Naive thymus-derived CD4-positive, alpha-beta T cell (primary cell): ENCODE results near the gene KHNYN. TPM values are rescaled to one million over a fixed set of nuclear protein-coding genes. Genes with fewer than 3 reads are reported as not detected.

ENCODE experiments used
- polyA plus RNA-seq, 2 donors: library from polyadenylated mRNA; unstranded; fragments of 300-500 nt; fragmentation: Illumina TruSeq; gene quantifications; one replicate each; pipeline ENCODE4 v1.2.3, GENCODE V29; 2021
- total RNA-seq, 6 experiments: library from RNA in 5 of 6; stranded (reverse) in 5 of 6; gene quantifications; 1 replicate in 5 of 6; 2 replicates in 1 of 6; pipeline ENCODE4 v1.2.3 and lab custom pipeline; 2021 to 2026

The KHNYN gene
- total and polyA plus RNA-seq, 7 experiments from 2014 or later = 12.7 to 139 (median 118) TPM

Other genes starting within 250 kb of the KHNYN start
- 10 to 100 TPM; 21.5 to 45.2 (median 42.2) TPM for gene IPO4, start 241.1 kb upstream of the KHNYN start, total RNA-seq
- 10 to 100 TPM; 17.5 to 36.2 TPM for gene IPO4, start 241.1 kb upstream of the KHNYN start, polyA plus RNA-seq
- 10 to 100 TPM; 16.2 to 40.5 (median 19.2) TPM for gene TM9SF1, start 234.5 kb upstream of the KHNYN start, total RNA-seq
- 10 to 100 TPM; 32.1 to 34.4 TPM for gene TM9SF1, start 234.5 kb upstream of the KHNYN start, polyA plus RNA-seq
- gene TSSK4, start 224.3 kb upstream of the KHNYN start, total RNA-seq = 1 to 10 TPM in 2 of 5 experiments, under 1 TPM in 2, not detected in 1; 0.22 to 1.9 (median 1.1) TPM
- gene TSSK4, start 224.3 kb upstream of the KHNYN start, polyA plus RNA-seq = 1 to 10 TPM; 1.0 to 1.4 TPM
- gene CHMP4A, start 216.5 kb upstream of the KHNYN start, total RNA-seq = 100 to 1,000 TPM in 1 of 5 experiments, 10 to 100 TPM in 4; 79.1 to 101 (median 85.7) TPM
- gene CHMP4A, start 216.5 kb upstream of the KHNYN start, polyA plus RNA-seq = 100 to 1,000 TPM; 121 to 140 TPM
- gene MDP1, start 213.9 kb upstream of the KHNYN start, total RNA-seq = 10 to 100 TPM in 3 of 5 experiments, 1 to 10 TPM in 2; 5.5 to 18.5 (median 14.2) TPM
- gene MDP1, start 213.9 kb upstream of the KHNYN start, polyA plus RNA-seq = 10 to 100 TPM; 33.1 to 36.4 TPM
- gene NEDD8, start 197.6 kb upstream of the KHNYN start, total RNA-seq = 100 to 1,000 TPM in 3 of 5 experiments, 10 to 100 TPM in 2; 73.5 to 175 (median 106) TPM
- 100 to 1,000 TPM; 254 to 340 TPM for gene NEDD8, start 197.6 kb upstream of the KHNYN start, polyA plus RNA-seq
- gene GMPR2, start 197.0 kb upstream of the KHNYN start, total RNA-seq = 10 to 100 TPM; 38.2 to 91.6 (median 69.5) TPM
- gene GMPR2, start 197.0 kb upstream of the KHNYN start, polyA plus RNA-seq = 100 to 1,000 TPM in 1 of 2 donors, 10 to 100 TPM in 1; 99.9 to 107 TPM
- gene TINF2, start 187.3 kb upstream of the KHNYN start, total RNA-seq = 100 to 1,000 TPM; 133 to 150 (median 139) TPM
- 100 to 1,000 TPM; 143 to 186 TPM for gene TINF2, start 187.3 kb upstream of the KHNYN start, polyA plus RNA-seq
- gene TGM1, start 166.8 kb upstream of the KHNYN start, total RNA-seq = 10 to 100 TPM in 1 of 5 experiments, 1 to 10 TPM in 4; 4.8 to 12.9 (median 7.1) TPM
- not detected for gene TGM1, start 166.8 kb upstream of the KHNYN start, polyA plus RNA-seq
- gene RABGGTA, start 158.4 kb upstream of the KHNYN start, total RNA-seq = 10 to 100 TPM; 49.7 to 76.5 (median 55.5) TPM
- gene RABGGTA, start 158.4 kb upstream of the KHNYN start, polyA plus RNA-seq = 10 to 100 TPM; 17.9 to 36.3 TPM
- 10 to 100 TPM; 25.2 to 37.0 (median 33.3) TPM for gene DHRS1, start 130.2 kb upstream of the KHNYN start, total RNA-seq
- 10 to 100 TPM; 21.3 to 38.4 TPM for gene DHRS1, start 130.2 kb upstream of the KHNYN start, polyA plus RNA-seq
- gene NOP9, start 130.1 kb upstream of the KHNYN start, total RNA-seq = 10 to 100 TPM; 22.7 to 39.5 (median 29.8) TPM
- 1 to 10 TPM; 1.7 to 1.8 TPM for gene NOP9, start 130.1 kb upstream of the KHNYN start, polyA plus RNA-seq
- 10 to 100 TPM; 16.4 to 31.5 (median 22.7) TPM for gene CIDEB, start 122.0 kb upstream of the KHNYN start, total RNA-seq
- gene CIDEB, start 122.0 kb upstream of the KHNYN start, polyA plus RNA-seq = 10 to 100 TPM; 18.7 to 19.3 TPM
- gene LTB4R2, start 119.8 kb upstream of the KHNYN start, total RNA-seq = 10 to 100 TPM; 13.9 to 26.8 (median 17.5) TPM
- gene LTB4R2, start 119.8 kb upstream of the KHNYN start, polyA plus RNA-seq = 1 to 10 TPM; 2.1 to 2.7 TPM
- gene LTB4R, start 118.5 kb upstream of the KHNYN start, total RNA-seq = 10 to 100 TPM; 14.1 to 28.8 (median 26.3) TPM
- gene LTB4R, start 118.5 kb upstream of the KHNYN start, polyA plus RNA-seq = 1 to 10 TPM; 9.1 to 9.4 TPM
- gene ADCY4, start 94.9 kb upstream of the KHNYN start, total RNA-seq = 10 to 100 TPM in 1 of 5 experiments, 1 to 10 TPM in 4; 4.6 to 10.2 (median 6.1) TPM
- under 1 TPM in 1 of 2 donors, not detected in 1; 0.25 TPM for gene ADCY4, start 94.9 kb upstream of the KHNYN start, polyA plus RNA-seq
- gene RIPK3, start 90.0 kb upstream of the KHNYN start, total RNA-seq = 10 to 100 TPM; 19.9 to 47.5 (median 36.8) TPM
- 10 to 100 TPM in 1 of 2 donors, 1 to 10 TPM in 1; 8.2 to 11.7 TPM for gene RIPK3, start 90.0 kb upstream of the KHNYN start, polyA plus RNA-seq
- not detected for gene NFATC4, start 61.8 kb upstream of the KHNYN start, total RNA-seq
- gene NFATC4, start 61.8 kb upstream of the KHNYN start, polyA plus RNA-seq = not detected
- gene NYNRIN, start 31.0 kb upstream of the KHNYN start, total RNA-seq = 1 to 10 TPM in 1 of 5 experiments, under 1 TPM in 4; 0.08 to 1.3 (median 0.11) TPM
- not detected for gene NYNRIN, start 31.0 kb upstream of the KHNYN start, polyA plus RNA-seq
- 10 to 100 TPM in 1 of 5 experiments, 1 to 10 TPM in 4; 2.0 to 13.9 (median 2.9) TPM for gene CBLN3, start 286 bp upstream of the KHNYN start, total RNA-seq
- gene CBLN3, start 286 bp upstream of the KHNYN start, polyA plus RNA-seq = under 1 TPM in 1 of 2 donors, not detected in 1; 0.24 TPM
- gene SDR39U1, start 12.8 kb downstream of the KHNYN start, total RNA-seq = 100 to 1,000 TPM in 2 of 5 experiments, 10 to 100 TPM in 3; 64.7 to 137 (median 96.2) TPM
- gene SDR39U1, start 12.8 kb downstream of the KHNYN start, polyA plus RNA-seq = 100 to 1,000 TPM in 1 of 2 donors, 10 to 100 TPM in 1; 91.8 to 104 TPM
- under 1 TPM in 1 of 5 experiments, not detected in 4; 0.56 TPM for gene CMA1, start 78.3 kb downstream of the KHNYN start, total RNA-seq
- gene CMA1, start 78.3 kb downstream of the KHNYN start, polyA plus RNA-seq = not detected
- 1 to 10 TPM in 1 of 5 experiments, not detected in 4; 7.6 TPM for gene CTSG, start 146.3 kb downstream of the KHNYN start, total RNA-seq
- not detected for gene CTSG, start 146.3 kb downstream of the KHNYN start, polyA plus RNA-seq
- gene GZMH, start 179.7 kb downstream of the KHNYN start, total RNA-seq = 10 to 100 TPM in 1 of 5 experiments, 1 to 10 TPM in 3, under 1 TPM in 1; 0.70 to 67.6 (median 5.9) TPM
- 1 to 10 TPM in 1 of 2 donors, under 1 TPM in 1; 0.83 to 1.6 TPM for gene GZMH, start 179.7 kb downstream of the KHNYN start, polyA plus RNA-seq
- 100 to 1,000 TPM in 1 of 5 experiments, 10 to 100 TPM in 2, 1 to 10 TPM in 1, under 1 TPM in 1; 1.00 to 692 (median 20.3) TPM for gene GZMB, start 204.2 kb downstream of the KHNYN start, total RNA-seq
- gene GZMB, start 204.2 kb downstream of the KHNYN start, polyA plus RNA-seq = 1 to 10 TPM; 1.8 to 3.0 TPM